ENCODE measurements around the gene MPPED2.

DNA sequence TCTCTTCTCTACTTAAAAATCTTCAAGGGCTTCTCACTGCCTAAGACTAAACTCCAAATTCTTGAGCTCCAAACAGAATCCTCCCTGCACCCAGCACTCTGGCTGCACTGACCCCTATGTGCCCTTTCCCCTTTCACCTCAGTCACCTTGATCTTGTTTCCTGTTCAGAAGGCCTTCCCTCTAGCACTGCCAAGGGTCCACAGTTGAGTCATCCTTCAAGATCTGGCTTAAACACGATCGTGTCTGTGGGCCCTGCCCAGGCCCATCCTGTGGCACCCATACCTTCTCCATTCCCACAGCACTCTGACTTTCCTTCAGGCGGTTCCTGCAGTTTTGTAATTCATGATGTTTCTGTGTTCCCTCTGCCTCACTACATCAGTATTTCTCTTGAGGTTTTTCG is 134.0 kb downstream of the MPPED2 start:
- TF ChIP-seq, protein P1, sequence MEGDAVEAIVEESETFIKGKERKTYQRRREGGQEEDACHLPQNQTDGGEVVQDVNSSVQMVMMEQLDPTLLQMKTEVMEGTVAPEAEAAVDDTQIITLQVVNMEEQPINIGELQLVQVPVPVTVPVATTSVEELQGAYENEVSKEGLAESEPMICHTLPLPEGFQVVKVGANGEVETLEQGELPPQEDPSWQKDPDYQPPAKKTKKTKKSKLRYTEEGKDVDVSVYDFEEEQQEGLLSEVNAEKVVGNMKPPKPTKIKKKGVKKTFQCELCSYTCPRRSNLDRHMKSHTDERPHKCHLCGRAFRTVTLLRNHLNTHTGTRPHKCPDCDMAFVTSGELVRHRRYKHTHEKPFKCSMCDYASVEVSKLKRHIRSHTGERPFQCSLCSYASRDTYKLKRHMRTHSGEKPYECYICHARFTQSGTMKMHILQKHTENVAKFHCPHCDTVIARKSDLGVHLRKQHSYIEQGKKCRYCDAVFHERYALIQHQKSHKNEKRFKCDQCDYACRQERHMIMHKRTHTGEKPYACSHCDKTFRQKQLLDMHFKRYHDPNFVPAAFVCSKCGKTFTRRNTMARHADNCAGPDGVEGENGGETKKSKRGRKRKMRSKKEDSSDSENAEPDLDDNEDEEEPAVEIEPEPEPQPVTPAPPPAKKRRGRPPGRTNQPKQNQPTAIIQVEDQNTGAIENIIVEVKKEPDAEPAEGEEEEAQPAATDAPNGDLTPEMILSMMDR (conservative IDR thresholded peaks at IDR 0.05 in 1 of 2, IDR thresholded peaks at IDR 0.05 in 1 of 2; ENCODE audit: extremely low read depth in 1 of 2, insufficient read depth in 1 of 2, low read depth in 1 of 2, low read length in 2 of 2), result no peak
- no peak for TF ChIP-seq EZH2 (IDR thresholded peaks at IDR 0.05; ENCODE audit: borderline replicate concordance, low read length)

Data from mammary epithelial cell (primary cell).